Activated gamma-delta T cell (primary cell): ENCODE results near the gene PCSK9.

Experiments used
- DNase-seq: peaks from one replicate; lab custom pipeline; 2025; lab: John Stamatoyannopoulos, UW

The PCSK9 gene

GRCh38 chr1:55059302-55060132 is 20.2 kb downstream of the PCSK9 start:
- DNase-seq: no peak

DNA sequence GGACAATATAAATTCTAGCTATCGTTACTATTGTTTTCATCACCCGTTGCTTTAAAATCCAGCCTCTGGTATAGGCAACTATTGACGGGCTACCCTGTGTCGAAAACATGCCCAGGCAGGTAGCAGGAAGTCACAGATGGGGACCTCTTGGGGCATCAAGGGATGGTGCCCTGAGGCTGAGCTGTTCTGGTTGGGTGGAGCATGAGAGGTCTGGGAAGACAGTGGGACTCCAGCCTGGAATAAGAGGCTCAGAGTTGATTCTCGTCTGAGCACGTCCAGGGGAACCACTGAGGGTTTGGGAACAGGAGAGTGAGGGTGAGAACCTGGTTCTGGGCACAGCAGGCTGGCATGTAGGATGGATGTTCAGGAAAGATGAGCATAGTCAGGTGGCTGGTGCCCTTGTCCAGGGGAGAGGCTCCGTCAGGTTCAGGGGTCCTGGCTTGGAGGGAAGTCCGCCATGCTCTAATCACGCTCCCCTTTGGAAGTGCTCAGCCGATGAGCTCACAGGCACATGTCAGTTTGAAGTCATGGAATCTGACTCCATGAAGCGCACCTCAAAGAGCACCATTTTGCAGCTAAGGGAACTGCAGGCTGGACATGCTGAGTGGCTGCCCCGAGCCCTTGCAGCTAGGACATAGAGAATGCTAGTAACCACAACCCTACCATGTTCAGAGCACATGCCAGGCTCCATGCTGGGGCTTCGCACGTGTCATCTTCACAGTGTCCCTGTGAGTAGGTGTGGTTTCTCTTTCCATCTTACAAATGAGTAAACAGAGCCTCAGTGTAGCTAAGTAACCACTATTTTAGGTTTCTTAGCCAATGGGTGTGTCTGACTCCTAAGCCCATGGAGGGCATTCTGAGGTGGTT is 21.0 kb downstream of the PCSK9 start:
- DNase-seq: no peak

- DNase-seq: no peak
Measured at GRCh38 chr1:55061000-55061705, 21.8 kb downstream of the PCSK9 start.

- no peak for DNase-seq
Measured at GRCh38 chr1:55061706-55062321, 22.5 kb downstream of the PCSK9 start.

DNA sequence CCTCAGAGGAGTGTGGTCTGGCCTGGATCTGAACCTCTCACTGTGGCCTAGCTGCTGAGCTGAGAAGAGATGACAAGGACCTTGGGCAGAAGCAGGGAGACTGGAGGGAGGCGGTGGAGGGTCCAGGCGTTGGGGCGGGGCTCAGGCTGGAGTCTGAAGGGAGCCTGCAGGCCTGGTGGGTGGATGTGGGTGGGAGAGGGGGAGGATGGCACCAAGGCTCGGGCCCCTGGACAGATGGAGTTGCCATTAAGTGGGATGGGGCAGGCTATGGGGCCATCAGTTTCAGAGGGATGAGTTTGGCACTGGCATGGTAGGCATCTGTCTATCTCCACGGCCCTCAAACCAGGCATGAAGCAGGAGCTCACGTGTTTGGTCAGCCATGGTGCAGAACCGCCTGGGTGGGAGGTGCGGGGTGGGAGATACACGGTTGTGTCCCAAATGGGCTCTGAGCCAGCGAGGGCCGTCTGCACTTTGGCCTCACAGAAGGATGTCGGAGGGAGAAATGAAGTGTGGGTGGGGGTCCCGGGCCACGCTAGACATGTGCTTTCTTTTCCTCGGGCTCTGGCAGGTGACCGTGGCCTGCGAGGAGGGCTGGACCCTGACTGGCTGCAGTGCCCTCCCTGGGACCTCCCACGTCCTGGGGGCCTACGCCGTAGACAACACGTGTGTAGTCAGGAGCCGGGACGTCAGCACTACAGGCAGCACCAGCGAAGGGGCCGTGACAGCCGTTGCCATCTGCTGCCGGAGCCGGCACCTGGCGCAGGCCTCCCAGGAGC is 23.6 kb downstream of the PCSK9 start:
- DNase-seq: no peak

- no peak for DNase-seq
Measured at GRCh38 chr1:55063577-55063942, 24.2 kb downstream of the PCSK9 start.

- no peak for DNase-seq
Measured at GRCh38 chr1:55064071-55064581, 24.8 kb downstream of the PCSK9 start.

GRCh38 chr1:55064861-55065263 is 25.5 kb downstream of the PCSK9 start:
- DNase-seq: no peak

GRCh38 chr1:55065648-55066047 is 26.3 kb downstream of the PCSK9 start:
- DNase-seq: no peak

- no peak for DNase-seq
Measured at GRCh38 chr1:55067022-55067778, 27.9 kb downstream of the PCSK9 start.

- DNase-seq: no peak
Measured at GRCh38 chr1:55067914-55068313, 28.6 kb downstream of the PCSK9 start.

DNA sequence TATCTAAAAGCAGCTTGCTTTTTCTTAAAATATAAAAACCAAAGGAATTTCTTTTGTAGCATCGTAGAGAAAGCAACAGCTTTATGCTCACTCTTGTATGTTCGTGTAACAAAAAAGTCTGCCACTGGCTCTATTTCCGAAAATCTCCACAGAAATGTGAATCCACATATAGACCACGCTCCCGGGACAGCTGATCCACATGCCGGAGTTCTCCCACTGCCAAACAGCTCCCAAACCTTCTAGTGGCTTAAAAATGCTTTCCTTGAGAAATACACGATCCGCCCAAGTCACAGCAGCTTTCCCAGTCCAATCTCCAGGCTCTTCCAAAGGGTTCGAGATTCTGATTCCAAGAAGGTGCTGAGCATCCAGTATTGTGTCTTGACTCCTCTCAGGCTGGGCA is 29.3 kb downstream of the PCSK9 start:
- no peak for DNase-seq

- no peak for DNase-seq
Measured at GRCh38 chr1:55069280-55069679, 29.9 kb downstream of the PCSK9 start.

- no peak for DNase-seq
Measured at GRCh38 chr1:55070293-55071164, 31.2 kb downstream of the PCSK9 start.

DNA sequence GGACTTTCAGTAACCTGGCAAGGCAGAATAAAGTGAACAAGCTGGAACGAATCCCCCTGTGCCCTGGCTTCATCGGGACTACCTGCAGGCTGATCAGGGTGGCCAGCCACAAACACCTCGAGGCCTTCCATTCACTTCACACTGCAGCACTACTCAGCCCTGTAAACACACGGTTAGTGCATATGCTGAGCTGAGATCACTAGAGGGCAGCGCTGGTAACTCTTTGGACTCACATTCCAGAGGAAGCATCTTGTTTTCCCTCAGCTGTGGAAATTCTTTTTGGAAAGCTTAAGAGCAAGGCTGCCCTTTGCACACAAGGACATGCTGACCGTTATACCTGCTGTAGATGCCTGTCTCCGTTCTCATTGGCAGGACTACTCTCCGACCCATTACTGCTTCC is 32.1 kb downstream of the PCSK9 start:
- no peak for DNase-seq

GRCh38 chr1:55073187-55073916 is 34.0 kb downstream of the PCSK9 start:
- no peak for DNase-seq

- no peak for DNase-seq
Measured at GRCh38 chr1:55074455-55074854, 35.1 kb downstream of the PCSK9 start.

GRCh38 chr1:55076356-55076755 is 37.0 kb downstream of the PCSK9 start:
- DNase-seq: no peak

DNA sequence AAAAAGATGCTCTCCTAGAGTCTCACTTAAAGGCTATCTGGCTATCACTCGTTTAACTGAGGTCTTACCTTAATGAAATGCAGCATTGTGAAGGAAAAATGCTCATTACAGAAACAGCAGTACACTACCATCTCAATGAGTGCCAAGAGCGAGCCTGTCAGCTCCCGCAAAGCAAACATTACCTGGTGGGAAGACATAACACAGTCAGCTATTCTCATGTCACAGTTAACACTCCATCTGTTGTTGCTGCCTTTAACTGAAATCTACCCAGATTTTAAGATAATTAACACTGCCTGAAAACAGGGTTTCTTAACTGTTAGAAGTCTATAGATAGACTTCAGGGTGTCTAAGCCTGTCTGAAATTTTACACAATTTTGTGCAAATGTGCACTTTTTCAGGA is 39.1 kb downstream of the PCSK9 start:
- no peak for DNase-seq
